GM21619 (cell line): ENCODE results near the gene BEST4.
A peak's percentile ranks its signal among the peaks of the same experiment; 100 is the strongest.
"Not testable (repeated sequence)": the region's sequence is repeated elsewhere in the genome, so short reads cannot be mapped to it uniquely, and the experiment has no call there.

Experiments used
- ATAC-seq: cut with Tn5 transposase; IDR thresholded peaks from one replicate; pipeline ENCODE4 v1.9.1; 2021; ENCODE audit not compliant: unreplicated experiment

BEST4 gene

GRCh38 chr1:44819608-44820327, 31.8 kb upstream of the BEST4 start:
- peak; percentile 88 for ATAC-seq

DNA sequence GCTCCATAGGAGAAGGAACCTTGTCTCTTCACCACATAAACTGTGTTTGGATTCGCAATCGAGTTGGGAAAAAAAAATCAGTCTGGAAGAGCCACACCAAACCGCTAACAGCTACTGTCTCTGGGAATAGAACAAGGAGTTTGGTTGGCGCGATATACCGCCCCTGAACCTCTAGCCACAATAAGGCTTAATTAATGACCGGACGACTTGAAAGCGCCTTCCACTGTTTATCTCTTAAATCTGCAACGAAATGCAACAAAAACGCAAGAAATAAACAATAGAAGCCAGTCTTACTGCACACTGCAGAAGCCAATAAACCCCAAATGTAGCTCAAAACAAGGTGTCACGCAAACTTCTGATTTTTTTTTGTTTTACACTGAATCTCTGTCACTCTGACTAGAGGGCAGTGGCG, 31.2 kb upstream of the BEST4 start:
- ATAC-seq: no peak

- ATAC-seq: no peak
Measured at GRCh38 chr1:44817771-44818495, 30.0 kb upstream of the BEST4 start.

DNA sequence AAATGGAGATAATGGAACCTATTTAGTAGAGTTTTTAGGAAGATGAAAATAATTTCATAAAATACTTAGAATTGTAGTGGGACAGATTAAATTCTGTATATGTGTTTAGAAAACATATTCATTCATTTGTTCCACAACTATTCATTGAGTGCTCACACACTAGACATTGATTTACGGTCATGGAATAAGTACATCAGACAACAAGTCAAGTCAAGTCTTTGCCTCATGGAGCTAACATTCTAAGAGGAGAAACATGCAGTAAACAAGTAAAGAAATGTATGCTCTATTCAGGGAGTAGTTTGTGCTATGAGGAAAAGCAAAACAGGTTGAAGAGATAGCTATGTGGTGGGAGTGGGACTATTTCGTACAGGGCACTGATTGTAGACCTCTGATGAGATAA, 29.3 kb upstream of the BEST4 start:
- no peak for ATAC-seq

GRCh38 chr1:44815926-44816325, 28.0 kb upstream of the BEST4 start:
- ATAC-seq: not testable (repeated sequence)

GRCh38 chr1:44812822-44813543, 25.0 kb upstream of the BEST4 start:
- ATAC-seq: no peak

DNA sequence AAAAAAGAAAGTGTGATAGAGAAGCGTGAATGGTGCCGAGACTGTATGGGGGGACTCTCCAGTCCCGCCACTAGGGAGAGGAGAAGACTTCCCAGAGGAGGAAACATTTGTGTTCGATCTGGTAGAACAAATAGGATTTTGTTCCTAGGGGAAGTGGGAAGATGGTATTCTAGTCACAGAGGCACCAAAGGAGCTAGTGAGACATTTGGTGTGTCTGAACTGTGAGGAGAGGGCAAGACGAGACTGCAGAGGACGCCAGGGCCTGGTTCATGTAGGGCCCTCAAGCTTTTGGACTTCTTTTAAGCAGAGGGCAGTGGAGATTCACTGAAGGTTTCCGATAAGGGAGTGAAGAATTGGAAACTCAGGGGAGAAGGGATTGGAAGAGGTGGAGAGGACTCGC, 23.3 kb upstream of the BEST4 start:
- ATAC-seq: no peak

DNA sequence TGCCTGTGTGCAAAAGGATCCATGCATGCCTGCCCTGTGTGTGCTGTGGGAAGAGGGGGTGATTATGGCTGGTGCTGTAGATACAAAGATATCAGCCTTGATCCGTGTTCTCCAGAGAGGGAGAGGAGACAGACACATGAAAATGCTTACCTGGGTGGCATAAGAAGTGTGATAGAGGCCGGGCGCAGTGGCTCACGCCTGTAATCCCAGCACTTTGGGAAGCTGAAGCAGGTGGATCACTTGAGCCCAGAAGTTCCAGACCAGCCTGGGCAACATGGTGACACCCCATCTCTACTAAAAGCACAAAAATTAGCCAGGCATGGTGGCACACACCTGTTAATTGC, 22.8 kb upstream of the BEST4 start:
- ATAC-seq: not testable (repeated sequence)

GRCh38 chr1:44810101-44810761, 22.3 kb upstream of the BEST4 start:
- no peak for ATAC-seq

GRCh38 chr1:44808938-44809917, 21.3 kb upstream of the BEST4 start:
- ATAC-seq: peak; percentile 39

DNA sequence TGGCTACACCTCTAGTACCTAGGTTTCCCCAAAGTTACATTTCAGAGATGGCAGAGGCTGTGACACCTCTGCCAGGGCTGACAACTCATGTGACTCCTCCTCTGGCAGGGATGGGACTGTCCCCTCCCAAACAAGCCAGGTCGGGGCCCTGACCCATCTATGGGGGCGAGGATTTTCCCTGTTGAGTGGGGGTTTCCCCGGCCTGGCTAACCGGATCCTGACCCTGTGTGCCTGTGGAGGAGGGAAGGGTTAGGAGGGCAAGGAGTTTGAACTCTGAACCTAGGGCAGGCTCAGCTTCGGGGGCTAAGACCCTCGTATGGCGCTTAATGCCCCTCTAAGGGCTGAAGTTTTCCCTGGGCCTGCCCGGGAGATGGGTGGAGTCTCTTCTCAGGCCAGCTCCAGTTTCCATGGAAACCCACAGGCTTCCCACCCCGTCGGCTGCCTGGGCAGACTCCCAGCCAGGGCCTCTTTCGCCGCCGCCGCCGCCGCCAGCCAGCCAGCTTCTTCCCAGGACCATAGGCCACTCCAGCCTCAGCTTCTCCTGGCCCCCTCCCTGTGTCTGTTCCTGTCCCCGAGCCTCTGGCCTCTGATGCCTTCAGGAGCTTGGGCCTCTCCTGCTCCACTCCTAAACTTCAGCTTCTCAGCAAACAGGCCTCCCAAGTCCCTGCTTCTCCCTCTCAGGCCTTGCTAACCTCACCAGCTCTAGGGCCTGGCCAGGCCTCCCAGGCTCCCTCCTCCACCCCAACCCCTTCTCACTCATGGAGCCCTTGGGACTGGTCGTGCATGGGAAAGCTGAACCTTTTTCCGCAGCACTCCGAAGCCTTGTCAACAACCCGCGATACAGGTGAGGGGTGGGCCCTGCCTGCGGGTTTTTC, 20.3 kb upstream of the BEST4 start, which contains the start of gene BTBD19:
TSS of gene BTBD19 (plus strand) at position 461 of the 875 bp plus-strand sequence. CDS start at position 759, 298 bp downstream.
- peak; percentile 43 for ATAC-seq

DNA sequence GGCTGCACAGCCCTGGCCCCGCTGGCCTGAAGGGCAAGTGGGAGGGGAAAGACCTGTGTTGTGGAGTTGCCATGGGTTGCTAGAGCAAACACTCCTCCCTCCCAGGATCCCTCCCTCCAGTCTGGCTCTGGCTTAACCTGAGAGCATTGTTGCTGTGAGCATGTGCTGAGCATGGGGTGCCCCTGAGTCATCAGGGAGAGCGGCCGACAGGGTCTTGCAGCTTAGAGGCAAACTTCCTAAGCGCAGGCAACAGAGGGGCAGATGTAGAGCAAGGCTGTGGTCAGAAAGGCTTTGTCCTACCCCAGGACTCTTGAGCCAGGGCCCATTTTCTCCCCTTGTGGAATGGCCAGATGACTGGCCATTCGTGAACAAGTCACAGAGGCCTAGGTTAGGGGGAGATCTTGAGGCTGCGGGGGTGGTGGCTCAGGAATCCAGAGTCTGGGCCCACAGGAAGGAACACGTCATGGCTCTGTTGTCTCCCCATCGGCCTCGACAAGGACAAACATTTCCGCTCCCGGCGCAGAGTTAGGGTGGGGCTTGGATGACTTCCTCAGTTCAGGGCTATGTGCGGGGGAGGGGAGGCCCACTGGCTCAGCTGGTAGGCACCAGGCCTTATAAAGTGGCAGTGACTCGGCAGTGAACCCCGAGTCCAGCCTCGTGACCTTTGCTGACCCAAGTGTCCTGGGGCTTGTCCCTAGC, 19.5 kb upstream of the BEST4 start:
- peak; percentile 27 for ATAC-seq

DNA sequence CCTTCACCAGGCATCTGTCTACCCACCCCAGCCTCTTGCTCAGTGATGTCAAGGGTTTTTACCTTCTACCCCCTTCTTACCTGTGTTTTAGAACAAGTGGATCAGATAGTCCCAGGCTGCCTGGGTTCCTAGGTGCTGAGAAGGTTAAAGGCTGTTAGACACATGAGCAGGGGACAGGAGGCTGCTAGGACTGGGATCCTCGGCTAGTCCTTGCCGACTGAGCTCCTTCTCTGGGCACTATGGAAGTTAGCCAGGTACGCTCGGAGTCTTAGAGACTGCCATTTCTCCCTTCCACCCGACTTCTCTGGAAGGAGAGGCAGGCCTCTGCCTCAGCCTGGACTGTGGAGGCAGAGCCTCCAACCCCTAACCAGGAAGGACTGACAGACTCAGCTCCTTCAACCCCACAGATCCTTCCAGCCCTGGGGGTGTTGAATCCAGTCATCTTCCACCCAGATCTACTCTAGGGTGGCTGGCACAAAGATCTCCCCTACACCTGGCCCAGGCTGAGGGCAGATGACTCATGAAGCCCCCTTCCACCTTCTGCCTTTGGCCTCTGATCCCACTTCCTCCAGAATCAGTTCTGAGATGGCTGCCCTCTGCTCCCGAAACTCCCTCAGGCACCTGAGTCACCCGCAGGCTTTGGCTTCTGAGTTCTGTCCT, 18.9 kb upstream of the BEST4 start, which contains the start of gene DYNLT4:
TSS of gene DYNLT4 (minus strand) at position 648 of the 660 bp plus-strand sequence. CDS start 683 bp downstream, outside the sequence.
- no peak for ATAC-seq

DNA sequence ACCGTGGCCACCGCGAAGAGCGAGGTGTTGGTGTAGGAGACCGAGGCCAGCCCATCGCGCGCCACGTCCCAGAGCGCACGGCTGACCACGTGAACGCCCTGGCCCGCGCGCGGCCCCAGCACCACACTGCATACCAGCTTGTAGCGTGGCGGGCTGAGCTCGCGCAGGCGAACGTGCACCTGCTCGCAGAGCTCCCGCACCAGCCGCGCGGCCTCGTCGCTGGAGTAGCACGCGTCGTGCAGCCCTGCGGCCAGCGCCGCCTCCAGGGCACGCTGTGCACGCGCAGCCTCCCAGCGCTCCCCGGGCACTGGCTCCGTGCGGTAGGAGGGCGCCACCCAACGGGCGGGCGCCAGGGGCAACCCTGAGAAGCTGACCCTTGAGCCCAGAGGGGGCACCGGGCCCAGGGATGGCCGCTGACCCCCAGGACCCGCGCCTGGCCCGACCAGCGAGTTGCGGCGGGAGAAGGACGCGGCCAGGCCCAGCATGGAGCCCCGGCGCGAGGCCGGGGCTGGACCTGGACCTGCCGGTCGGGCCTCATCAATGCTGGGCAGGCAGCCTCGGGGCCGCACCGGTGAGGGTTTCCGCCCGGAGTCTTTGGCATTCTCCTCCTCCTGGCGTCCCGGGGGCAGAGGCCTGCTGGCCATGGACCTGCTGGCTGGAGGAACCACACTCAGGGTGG, 18.2 kb upstream of the BEST4 start:
- ATAC-seq: no peak

DNA sequence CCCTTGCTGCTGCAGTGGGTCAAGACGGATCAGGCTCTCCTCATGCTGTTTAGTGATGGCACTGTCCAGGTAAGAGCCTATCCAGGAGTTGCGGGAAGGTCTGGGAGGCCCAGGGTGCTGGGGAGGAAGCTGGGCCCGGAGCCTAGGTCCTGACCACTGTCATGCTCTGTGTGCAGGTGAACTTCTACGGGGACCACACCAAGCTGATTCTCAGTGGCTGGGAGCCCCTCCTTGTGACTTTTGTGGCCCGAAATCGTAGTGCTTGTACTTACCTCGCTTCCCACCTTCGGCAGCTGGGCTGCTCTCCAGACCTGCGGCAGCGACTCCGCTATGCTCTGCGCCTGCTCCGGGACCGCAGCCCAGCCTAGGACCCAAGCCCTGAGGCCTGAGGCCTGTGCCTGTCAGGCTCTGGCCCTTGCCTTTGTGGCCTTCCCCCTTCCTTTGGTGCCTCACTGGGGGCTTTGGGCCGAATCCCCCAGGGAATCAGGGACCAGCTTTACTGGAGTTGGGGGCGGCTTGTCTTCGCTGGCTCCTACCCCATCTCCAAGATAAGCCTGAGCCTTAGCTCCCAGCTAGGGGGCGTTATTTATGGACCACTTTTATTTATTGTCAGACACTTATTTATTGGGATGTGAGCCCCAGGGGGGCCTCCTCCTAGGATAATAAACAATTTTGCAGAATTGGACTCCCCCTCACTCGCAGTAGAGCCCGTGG, 17.5 kb upstream of the BEST4 start:
- no peak for ATAC-seq

- ATAC-seq: no peak
Measured at GRCh38 chr1:44803312-44804095, 15.5 kb upstream of the BEST4 start.
